Mucosa of stomach (tissue), 1 donor: ENCODE measurements around the gene ANXA8L1.
"Not testable (repeated sequence)": the region's sequence is repeated elsewhere in the genome, so short reads cannot be mapped to it uniquely, and the experiment has no call there.

Source experiments
- H3K27me3 ChIP-seq: one replicate; pipeline ENCODE4 v1.7.0; 2013; ENCODE audit warnings: mild to moderate bottlenecking, low read length; ENCODE audit not compliant: control insufficient read depth, insufficient read depth
- H3K36me3 ChIP-seq: one replicate; pipeline ENCODE4 v1.7.0; 2013; ENCODE audit warnings: low read length; ENCODE audit not compliant: control insufficient read depth, insufficient read depth
- H3K4me1 ChIP-seq: one replicate; pipeline ENCODE4 v1.7.0; 2013; ENCODE audit warnings: mild to moderate bottlenecking, low read length; ENCODE audit not compliant: control insufficient read depth, insufficient read depth
- H3K4me3 ChIP-seq: one replicate; pipeline ENCODE4 v1.7.0; 2013; ENCODE audit warnings: low read length
- H3K9ac ChIP-seq: one replicate; pipeline ENCODE4 v1.7.0; 2013; ENCODE audit warnings: mild to moderate bottlenecking, low read length, moderate library complexity
- H3K9me3 ChIP-seq: one replicate; pipeline ENCODE4 v1.7.0; 2013; ENCODE audit warnings: mild to moderate bottlenecking, low read length, moderate library complexity; ENCODE audit not compliant: control insufficient read depth
- donor health status: Pancreatic carcinoma.

Gene ANXA8L1

DNA sequence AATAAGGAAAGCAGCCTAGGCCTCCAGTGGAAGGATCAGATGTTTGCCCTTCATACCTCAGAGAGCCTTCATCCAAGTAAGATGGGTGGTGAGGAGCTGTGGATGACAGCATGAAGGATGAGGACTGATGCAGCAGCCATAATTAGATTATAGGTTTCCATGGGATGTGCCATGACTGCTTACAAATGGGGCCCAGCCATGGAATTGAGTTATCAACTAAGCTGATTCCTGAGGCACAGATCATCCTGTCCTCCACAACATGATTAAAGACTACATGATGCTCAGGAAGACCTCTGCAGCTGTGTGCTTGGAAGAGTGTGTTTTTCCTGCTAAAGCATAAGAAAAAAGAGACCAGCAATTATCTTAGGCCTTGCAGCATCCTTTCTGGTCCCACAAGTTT is 35.5 kb downstream of the ANXA8L1 start:
- H3K36me3 ChIP-seq, H3K27me3 ChIP-seq, H3K9ac ChIP-seq, H3K4me1 ChIP-seq, H3K9me3 ChIP-seq, H3K4me3 ChIP-seq: not testable (repeated sequence)

GRCh38 chr10:46412665-46413064 is 37.1 kb downstream of the ANXA8L1 start:
- not testable (repeated sequence) for H3K36me3 ChIP-seq, H3K9me3 ChIP-seq, H3K27me3 ChIP-seq, H3K4me3 ChIP-seq, H3K4me1 ChIP-seq, H3K9ac ChIP-seq

- H3K4me3 ChIP-seq, H3K9ac ChIP-seq, H3K27me3 ChIP-seq, H3K9me3 ChIP-seq, H3K36me3 ChIP-seq, H3K4me1 ChIP-seq: not testable (repeated sequence)
Measured at GRCh38 chr10:46415291-46415690, 39.7 kb downstream of the ANXA8L1 start.

DNA sequence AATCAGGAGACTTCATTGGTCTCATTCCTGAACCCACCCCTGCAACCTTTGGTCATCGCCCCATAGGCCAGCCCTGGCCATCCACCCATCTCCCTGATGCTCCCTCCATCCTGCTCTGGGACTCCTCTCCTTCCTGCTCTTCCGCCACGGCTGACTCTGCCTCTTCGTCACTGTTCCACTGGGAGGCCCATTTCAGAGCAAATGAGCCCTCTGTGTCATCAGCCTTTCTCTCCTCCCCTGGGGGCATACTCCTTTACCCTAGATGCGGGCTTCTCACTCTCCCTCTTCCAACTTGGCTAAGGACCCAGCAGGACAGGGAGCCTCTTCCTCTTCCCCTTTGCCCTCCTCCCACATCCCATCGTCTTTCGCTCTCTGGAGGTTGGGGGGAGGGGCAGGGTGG is 42.7 kb downstream of the ANXA8L1 start:
- not testable (repeated sequence) for H3K4me1 ChIP-seq, H3K36me3 ChIP-seq, H3K9me3 ChIP-seq, H3K4me3 ChIP-seq, H3K27me3 ChIP-seq, H3K9ac ChIP-seq

DNA sequence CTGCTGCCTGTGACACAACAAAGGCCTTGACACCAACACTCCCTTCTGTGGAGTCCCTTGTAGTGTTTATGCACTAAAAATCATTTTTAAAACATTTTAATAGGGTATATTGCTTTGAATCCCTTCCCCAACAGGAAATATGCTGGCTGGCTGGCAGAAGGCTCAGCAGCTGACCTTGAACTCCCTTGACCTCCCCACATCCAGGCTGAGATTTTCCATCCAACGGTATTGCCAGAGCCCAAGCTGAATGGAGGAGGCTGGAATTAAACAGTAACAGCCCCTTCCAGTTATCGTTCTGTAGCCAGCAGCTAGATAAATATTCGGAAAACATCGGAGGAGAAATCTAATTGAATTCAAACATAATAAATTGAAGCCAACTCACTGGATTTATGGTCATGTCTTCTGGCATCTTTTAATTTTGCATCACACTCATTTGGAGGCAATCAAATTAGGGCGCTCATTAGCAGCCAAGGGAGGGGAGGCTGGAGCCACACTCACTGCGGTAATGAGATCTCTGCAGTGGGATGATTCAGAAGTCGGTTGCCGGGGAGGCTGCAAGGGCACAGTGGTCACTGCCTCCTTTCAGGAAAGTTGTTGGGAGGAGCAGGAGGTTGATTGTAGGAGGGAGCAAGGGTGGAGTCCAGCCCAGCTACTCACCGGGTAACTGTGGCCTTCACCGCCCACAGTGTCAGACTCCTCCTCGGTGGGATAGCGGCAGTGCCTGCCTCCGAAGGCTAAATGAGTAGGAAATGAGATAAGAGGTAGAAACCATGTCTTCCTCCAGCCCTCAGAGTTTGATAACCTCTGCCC is 44.2 kb downstream of the ANXA8L1 start:
- not testable (repeated sequence) for H3K9me3 ChIP-seq, H3K4me3 ChIP-seq, H3K4me1 ChIP-seq, H3K36me3 ChIP-seq, H3K27me3 ChIP-seq, H3K9ac ChIP-seq

GRCh38 chr10:46423550-46423949 is 48.0 kb downstream of the ANXA8L1 start:
- not testable (repeated sequence) for H3K9me3 ChIP-seq, H3K9ac ChIP-seq, H3K36me3 ChIP-seq, H3K4me1 ChIP-seq, H3K27me3 ChIP-seq, H3K4me3 ChIP-seq

- not testable (repeated sequence) for H3K4me1 ChIP-seq, H3K27me3 ChIP-seq, H3K9ac ChIP-seq, H3K4me3 ChIP-seq, H3K9me3 ChIP-seq, H3K36me3 ChIP-seq
Measured at GRCh38 chr10:46440942-46441341, 65.4 kb downstream of the ANXA8L1 start.
